HK-2 (cell line): ENCODE measurements around the gene ERICH2.
"Not testable (repeated sequence)": the region's sequence is repeated elsewhere in the genome, so short reads cannot be mapped to it uniquely, and the experiment has no call there.

Source experiments
- DNase-seq: peaks from one replicate; pipeline ENCODE4 v3.0.0-alpha.2; 2018; ENCODE audit not compliant: unreplicated experiment

ERICH2 gene

GRCh38 chr2:170770008-170770605 is at the start of gene ERICH2:
ERICH2 (plus strand) TSS chr2:170770378; CDS start chr2:170770682, 304 bp downstream.
- DNase-seq = peak; percentile 52

DNA sequence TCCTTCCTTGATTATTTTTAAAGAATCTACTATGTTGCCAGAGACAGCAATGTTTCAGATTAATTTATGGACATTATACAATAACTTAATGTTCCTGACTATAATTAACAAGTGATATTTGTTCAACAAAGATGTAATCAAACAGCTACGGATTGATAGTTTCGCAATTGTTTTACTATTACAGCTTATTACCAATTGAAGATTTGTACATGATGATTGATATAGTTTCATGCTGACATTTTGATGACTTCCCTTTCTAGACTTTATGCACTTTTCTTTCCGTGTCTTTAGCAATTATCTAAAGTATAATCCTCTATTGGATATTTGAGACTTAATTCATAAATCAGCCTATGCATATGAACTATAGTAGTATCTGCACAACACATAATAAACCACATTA is 48.5 kb upstream of the ERICH2 start:
- DNase-seq = no peak

DNA sequence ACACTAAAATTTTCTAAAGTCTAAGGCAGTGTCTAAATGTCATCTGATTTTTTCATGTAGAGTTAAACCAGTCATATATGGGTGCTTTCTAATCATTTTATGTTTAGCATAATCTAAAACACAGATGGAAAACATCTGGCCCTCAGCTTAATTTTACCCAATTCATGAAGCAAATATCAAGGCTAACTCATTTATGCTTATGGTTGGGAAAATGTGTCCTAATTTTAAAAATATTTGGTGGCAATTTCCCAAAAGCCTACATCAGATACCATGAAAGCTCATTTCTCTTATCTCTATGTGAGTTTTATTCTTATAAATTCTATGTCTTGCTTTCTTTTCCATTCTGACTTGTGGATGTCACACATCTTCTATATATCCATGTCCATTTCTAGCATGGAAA is 47.9 kb upstream of the ERICH2 start:
- DNase-seq = no peak

DNA sequence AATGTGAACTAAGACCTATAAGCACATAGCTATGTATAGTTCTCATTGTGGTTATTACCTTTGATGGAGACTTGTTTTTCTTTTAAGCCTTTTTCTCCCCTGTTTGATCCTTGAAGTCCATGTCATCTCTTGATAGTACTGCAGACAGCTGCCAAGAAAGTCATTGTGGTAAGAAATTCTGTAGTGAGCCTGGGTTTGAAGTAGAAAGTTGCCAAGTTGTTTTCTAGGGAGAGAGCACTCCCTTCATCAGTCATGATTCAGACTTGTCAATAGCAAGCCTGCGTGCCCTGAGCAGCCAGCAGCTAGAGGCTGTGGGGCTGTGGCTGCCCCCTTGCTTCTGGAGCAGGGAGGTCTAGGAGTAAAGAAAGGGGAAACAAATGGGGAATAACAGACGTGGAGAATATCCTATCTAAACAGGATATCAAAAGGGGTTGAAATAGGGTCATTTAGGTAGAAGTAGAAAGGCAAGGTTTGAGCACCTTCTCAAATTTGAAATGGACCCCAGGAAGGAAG is 46.7 kb upstream of the ERICH2 start:
- no peak for DNase-seq

- no peak for DNase-seq
Observed at GRCh38 chr2:170733798-170734600, 36.2 kb upstream of the ERICH2 start.

- DNase-seq = not testable (repeated sequence)
Observed at GRCh38 chr2:170734601-170735000, 35.6 kb upstream of the ERICH2 start.

- DNase-seq = no peak
Observed at GRCh38 chr2:170736628-170737027, 33.5 kb upstream of the ERICH2 start.

- no peak for DNase-seq
Observed at GRCh38 chr2:170737406-170737805, 32.8 kb upstream of the ERICH2 start.

- DNase-seq = no peak
Observed at GRCh38 chr2:170737821-170738220, 32.4 kb upstream of the ERICH2 start.

DNA sequence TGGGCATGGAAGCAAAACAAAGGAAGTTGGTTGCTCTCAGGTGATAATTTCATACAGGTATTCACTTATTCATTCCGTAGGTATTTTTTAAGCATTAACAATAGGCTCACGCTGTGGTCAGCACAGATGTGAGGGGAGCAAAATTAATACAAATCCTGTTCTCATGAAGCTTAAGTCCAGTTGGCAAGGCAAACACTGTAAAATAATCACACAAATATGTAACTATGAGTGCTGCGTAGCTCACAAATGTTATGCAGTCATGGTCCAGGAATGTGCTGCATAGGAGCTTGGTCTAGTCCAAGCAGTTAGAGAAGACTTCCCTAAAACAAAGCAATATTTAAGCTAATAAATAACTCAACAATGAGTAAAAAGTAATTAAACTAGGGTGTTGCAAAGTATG is 31.1 kb upstream of the ERICH2 start:
- peak; percentile 20 for DNase-seq

- DNase-seq = no peak
Observed at GRCh38 chr2:170739507-170740046, 30.6 kb upstream of the ERICH2 start.

DNA sequence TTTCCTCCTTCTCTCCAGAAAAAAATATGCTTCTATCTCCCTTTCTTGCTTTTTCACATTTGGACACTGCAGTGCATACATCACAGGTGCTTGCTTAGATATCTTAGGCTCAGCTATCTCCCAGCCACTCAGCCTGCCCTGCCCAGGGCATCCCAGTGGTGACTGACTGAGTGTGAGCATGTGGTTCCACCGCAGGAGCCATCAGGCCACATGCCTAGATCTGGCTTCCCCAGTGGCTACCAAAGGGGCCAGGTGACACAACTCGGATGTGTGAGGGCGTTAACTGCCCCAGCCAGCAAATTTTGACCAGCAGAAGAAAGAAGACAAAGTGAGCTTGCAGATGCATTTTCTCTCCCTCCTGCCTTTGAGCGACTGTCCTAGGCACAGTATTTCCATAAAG is 29.5 kb upstream of the ERICH2 start:
- no peak for DNase-seq

- no peak for DNase-seq
Observed at GRCh38 chr2:170742000-170742399, 28.2 kb upstream of the ERICH2 start.

- no peak for DNase-seq
Observed at GRCh38 chr2:170742896-170743529, 27.2 kb upstream of the ERICH2 start.

DNA sequence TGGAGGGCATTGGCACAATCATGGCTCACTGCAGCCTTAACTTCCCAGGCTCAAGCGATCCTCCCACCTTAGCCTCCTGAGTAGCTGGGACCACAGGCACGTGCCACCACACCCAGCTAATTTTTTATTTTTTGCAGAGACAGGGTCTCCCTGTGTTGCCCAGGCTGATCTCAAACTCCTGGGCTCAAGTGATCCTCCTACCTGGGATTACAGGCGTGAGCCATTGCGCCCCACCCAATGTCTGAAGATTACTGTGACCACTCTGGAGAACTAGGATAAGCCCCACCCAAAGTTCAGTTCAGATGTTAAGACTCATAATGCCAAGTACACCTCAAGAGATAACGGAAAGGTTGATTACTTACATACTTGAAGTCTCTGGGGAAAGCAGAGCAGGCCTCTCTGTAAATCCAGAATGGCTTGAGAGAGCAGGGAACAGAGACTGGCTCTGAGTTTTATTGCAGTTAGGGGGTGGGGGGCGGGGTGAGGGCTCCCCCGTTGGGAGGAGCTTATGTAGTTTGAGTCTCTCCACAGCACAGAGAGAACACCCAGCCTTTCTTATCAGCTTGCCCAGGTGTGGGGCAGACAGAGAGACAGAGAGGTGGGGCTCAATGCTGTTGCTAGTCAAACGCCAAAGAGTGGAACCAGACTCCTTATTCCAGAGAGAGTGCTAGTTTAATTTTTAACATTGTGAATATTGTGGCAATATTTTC is 26.5 kb upstream of the ERICH2 start:
- no peak for DNase-seq

DNA sequence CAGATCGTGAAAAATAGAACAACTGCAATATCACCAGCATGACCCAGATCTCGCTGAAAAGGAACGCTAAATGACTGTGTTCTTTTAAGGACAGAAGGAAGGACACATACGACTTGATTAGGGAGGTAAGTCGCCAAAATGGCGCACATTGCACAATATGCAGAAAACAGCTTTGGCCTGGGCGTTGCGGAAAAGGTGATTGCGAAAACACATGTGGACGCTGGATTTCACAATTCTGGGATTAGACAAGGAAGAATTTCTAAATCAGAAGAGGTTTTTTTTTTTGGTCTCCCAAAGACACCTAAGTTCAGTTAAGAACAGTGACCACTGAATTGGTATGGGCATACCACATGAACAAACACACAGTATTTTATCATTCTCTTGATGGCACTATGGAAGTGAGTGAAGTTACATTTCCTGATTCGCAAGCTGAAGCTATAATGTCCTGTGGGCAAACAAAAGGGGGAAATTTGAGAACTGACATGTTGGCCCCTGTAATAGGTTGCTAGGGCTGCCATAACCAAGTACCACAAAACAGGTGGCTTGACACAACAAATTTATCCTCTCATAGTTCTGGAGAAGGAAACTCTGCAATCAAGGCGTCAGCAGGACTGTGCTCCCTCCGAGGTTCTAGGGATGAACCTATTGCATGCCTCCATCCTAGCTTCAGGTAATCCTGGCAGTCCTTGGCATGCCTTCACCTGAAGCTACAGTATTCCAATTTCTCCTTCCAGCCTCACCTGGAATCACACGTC is 25.8 kb upstream of the ERICH2 start:
- no peak for DNase-seq

- no peak for DNase-seq
Observed at GRCh38 chr2:170745305-170745704, 24.9 kb upstream of the ERICH2 start.

DNA sequence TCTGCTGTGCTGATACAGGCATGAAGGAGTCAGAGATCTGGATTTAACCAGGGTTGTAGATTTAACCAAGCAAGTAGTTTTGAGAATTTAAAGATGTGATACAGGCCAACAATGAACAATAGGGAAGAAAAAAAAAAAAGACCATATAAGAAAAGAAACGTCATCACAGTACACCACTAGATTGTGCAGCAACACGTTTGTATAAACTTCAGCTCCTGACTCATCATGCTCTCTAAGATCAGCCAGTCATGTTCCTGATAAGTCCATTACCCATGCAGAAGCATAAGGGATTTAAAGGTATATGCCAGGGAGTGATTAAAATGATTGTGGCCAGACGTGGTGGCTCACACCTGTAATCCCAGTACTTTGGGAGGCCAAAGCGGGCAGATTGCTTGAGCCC is 22.3 kb upstream of the ERICH2 start:
- no peak for DNase-seq

GRCh38 chr2:170751555-170751954 is 18.6 kb upstream of the ERICH2 start:
- not testable (repeated sequence) for DNase-seq

DNA sequence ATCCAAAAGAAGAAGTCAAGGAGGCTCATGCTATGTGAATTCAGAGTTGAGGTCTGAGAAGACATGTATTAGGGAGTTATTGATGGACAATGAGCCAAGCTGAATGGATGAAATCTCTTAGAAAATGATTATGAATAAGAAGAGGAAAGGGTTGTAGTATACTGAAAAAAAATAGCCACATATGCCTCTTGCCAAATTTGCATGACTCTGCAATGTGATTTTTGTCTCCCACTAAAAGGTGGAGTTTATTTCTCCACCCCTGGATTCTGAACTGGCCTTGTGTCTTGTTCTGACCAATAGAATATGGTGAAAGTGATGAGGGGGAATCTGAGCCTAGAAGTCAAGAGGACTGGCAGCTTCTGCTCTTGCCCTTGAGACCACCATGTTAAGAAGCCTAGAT is 8.6 kb upstream of the ERICH2 start:
- DNase-seq = no peak

DNA sequence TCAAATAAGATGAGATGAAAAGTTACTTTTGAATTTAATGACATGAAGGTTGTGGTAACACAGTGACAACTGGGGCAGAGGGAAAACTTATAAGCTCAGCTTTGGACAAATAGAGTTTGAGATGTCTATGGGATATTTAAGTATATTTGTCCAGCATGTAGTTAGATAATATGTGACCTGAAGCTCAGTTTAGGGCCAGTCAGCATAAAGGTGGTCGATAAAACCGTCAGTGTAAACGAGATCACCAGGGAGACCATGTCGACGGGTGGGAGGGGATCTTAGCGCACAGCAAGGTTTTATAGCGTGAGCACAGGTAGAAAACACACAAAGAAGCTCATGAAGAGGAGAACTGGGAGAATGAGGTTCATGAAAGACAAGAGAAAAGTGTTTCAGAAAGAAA is 7.4 kb upstream of the ERICH2 start:
- no peak for DNase-seq
